Neural cell (in vitro differentiated cells): Measurements from ENCODE around the gene TMEM176B. TPM values are rescaled to one million over a fixed set of nuclear protein-coding genes. Genes with fewer than 3 reads are reported as not detected.

Source experiments
- H2AFZ ChIP-seq: fragments of 200-600, 300-800 bp; sonication (generic), shearing (Covaris generic); 2 replicates; pipeline ENCODE4 v1.6.0; 2014; ENCODE audit warnings: low read depth, mild to moderate bottlenecking, antibody characterized with exemption, low read length, moderate library complexity
- H3F3A ChIP-seq: fragments of 200-600 bp; shearing (Covaris generic); 2 replicates; pipeline ENCODE4 v1.6.1; 2016; ENCODE audit warnings: mild to moderate bottlenecking, moderate library complexity, mixed read lengths, antibody characterized with exemption, low read length; ENCODE audit not compliant: insufficient read depth, poor library complexity, severe bottlenecking
- H3K27ac ChIP-seq: fragments of 200-600, 300-800 bp; sonication (generic), shearing (Covaris generic); 2 replicates; pipeline ENCODE4 v1.5.1; 2014; ENCODE audit warnings: mild to moderate bottlenecking, low read length, moderate library complexity
- H3K27me3 ChIP-seq: fragments of 300-800, 200-600 bp; sonication (generic), shearing (Covaris generic); 2 replicates; pipeline ENCODE4 v1.6.0; 2014; ENCODE audit warnings: mild to moderate bottlenecking, low read depth, low read length, moderate library complexity; ENCODE audit not compliant: insufficient read depth
- H3K36me3 ChIP-seq: fragments of 300-800, 200-600 bp; sonication (generic), shearing (Covaris generic); 2 replicates; pipeline ENCODE4 v1.5.1; 2014; ENCODE audit warnings: mild to moderate bottlenecking, antibody characterized with exemption, low read length, moderate library complexity; ENCODE audit not compliant: insufficient read depth
- H3K4me2 ChIP-seq: fragments of 300-800, 200-600 bp; sonication (generic), shearing (Covaris generic); 2 replicates; pipeline ENCODE4 v1.6.0; 2014; ENCODE audit warnings: mild to moderate bottlenecking, low read length
- H3K4me3 ChIP-seq: fragments of 300-800, 200-600 bp; sonication (generic), shearing (Covaris generic); 2 replicates; pipeline ENCODE4 v1.5.1; 2014; ENCODE audit warnings: mild to moderate bottlenecking, low read length, moderate library complexity
- H3K79me2 ChIP-seq: fragments of 200-600 bp; shearing (Covaris generic); replicated peaks from 2 replicates; pipeline ENCODE4 v1.6.0; 2014; ENCODE audit warnings: mild to moderate bottlenecking, low read length, moderate library complexity; ENCODE audit not compliant: insufficient read depth
- H3K9ac ChIP-seq: fragments of 300-800, 200-600 bp; sonication (generic), shearing (Covaris generic); 2 replicates; pipeline ENCODE4 v1.6.1; 2016; ENCODE audit warnings: mild to moderate bottlenecking, low read length, mixed read lengths
- H3K9me2 ChIP-seq: fragments of 200-600 bp; shearing (Covaris generic); 2 replicates; pipeline ENCODE4 v1.6.1; 2016; ENCODE audit warnings: mild to moderate bottlenecking, low read length, mixed read lengths; ENCODE audit not compliant: insufficient read depth
- H3K9me3 ChIP-seq: fragments of 200-600, 300-800 bp; sonication (generic), shearing (Covaris generic); 2 replicates; pipeline ENCODE4 v1.6.1; 2016; ENCODE audit warnings: mild to moderate bottlenecking, mixed run types, low read length, moderate library complexity, mixed read lengths
- H4K20me1 ChIP-seq: fragments of 200-600 bp; shearing (Covaris generic); 2 replicates; pipeline ENCODE4 v1.6.1; 2016; ENCODE audit warnings: mild to moderate bottlenecking, mixed run types; ENCODE audit not compliant: insufficient read depth
- EP300 ChIP-seq: fragments of 450-650 bp; conservative IDR thresholded peaks from 2 replicates; pipeline ENCODE4 v1.6.1; 2014; ENCODE audit warnings: antibody characterized with exemption, mild to moderate bottlenecking, moderate library complexity; ENCODE audit not compliant: poor library complexity, severe bottlenecking
- EZH2 ChIP-seq: fragments of 200-600, 300-800 bp; shearing (Covaris generic), sonication (generic); IDR thresholded peaks from 2 replicates; pipeline ENCODE4 v1.6.1; 2014; ENCODE audit warnings: antibody characterized with exemption, low read length, borderline replicate concordance, mild to moderate bottlenecking; ENCODE audit not compliant: insufficient read depth, poor library complexity, severe bottlenecking
- MXI1 ChIP-seq: fragments of 450-650 bp; conservative IDR thresholded peaks from 2 replicates; pipeline ENCODE4 v1.6.1; 2014; ENCODE audit warnings: antibody characterized with exemption, mild to moderate bottlenecking; ENCODE audit not compliant: poor library complexity, severe bottlenecking
- POLR2AphosphoS5 ChIP-seq: IDR thresholded peaks from 2 replicates; pipeline ENCODE4 v1.6.1; 2012
- RAD21 ChIP-seq: fragments of 450-650 bp; conservative IDR thresholded peaks from 2 replicates; pipeline ENCODE4 v1.6.1; 2014; ENCODE audit warnings: antibody characterized with exemption, mild to moderate bottlenecking, moderate library complexity
- SMC3 ChIP-seq: fragments of 450-650 bp; conservative IDR thresholded peaks from 2 replicates; pipeline ENCODE4 v1.6.1; 2014; ENCODE audit warnings: antibody characterized with exemption, mild to moderate bottlenecking, moderate library complexity; ENCODE audit not compliant: poor library complexity
- TAF1 ChIP-seq: IDR thresholded peaks from 2 replicates; pipeline ENCODE4 v1.6.1; 2012; ENCODE audit warnings: low read depth
- polyA plus RNA-seq: library from polyadenylated mRNA; depleted of rRNA; stranded (reverse); fragments of >200 nt; gene quantifications from 2 replicates; pipeline ENCODE4 v1.2.3, GENCODE V29; 2014
- TF ChIP-seq, protein P1 (sequence below): fragments of 450-650 bp; IDR thresholded peaks from 2 replicates; pipeline ENCODE4 v1.5.1; 2014; ENCODE audit warnings: antibody characterized with exemption, mild to moderate bottlenecking, moderate library complexity; ENCODE audit not compliant: poor library complexity, severe bottlenecking
- TF ChIP-seq, protein P2 (sequence below): IDR thresholded peaks from 2 replicates; pipeline ENCODE4 v1.6.1; 2012; ENCODE audit warnings: borderline replicate concordance

Gene TMEM176B
- polyA plus RNA-seq, 1 donor from 2014 or later: 1.9 TPM

GRCh38 chr7:150828384-150828783 is 28.2 kb upstream of the TMEM176B start:
- Histone ChIP-seq H3K9ac (no peak overlapping the region), H4K20me1 (no peaks in the 10 kb centered on the region), H3F3A (no peaks in the 10 kb centered on the region), H3K9me2 (no peaks in the 10 kb centered on the region), H3K27me3 (no peaks in the 10 kb centered on the region), H2AFZ (no peak overlapping the region), H3K9me3 (no peaks in the 10 kb centered on the region), H3K79me2 (no peaks in the 10 kb centered on the region), H3K4me3 (no peak overlapping the region), H3K4me2 (no peak overlapping the region), H3K36me3 (no peaks in the 10 kb centered on the region), H3K27ac (no peak overlapping the region)
- TF ChIP-seq MXI1: no peak

DNA sequence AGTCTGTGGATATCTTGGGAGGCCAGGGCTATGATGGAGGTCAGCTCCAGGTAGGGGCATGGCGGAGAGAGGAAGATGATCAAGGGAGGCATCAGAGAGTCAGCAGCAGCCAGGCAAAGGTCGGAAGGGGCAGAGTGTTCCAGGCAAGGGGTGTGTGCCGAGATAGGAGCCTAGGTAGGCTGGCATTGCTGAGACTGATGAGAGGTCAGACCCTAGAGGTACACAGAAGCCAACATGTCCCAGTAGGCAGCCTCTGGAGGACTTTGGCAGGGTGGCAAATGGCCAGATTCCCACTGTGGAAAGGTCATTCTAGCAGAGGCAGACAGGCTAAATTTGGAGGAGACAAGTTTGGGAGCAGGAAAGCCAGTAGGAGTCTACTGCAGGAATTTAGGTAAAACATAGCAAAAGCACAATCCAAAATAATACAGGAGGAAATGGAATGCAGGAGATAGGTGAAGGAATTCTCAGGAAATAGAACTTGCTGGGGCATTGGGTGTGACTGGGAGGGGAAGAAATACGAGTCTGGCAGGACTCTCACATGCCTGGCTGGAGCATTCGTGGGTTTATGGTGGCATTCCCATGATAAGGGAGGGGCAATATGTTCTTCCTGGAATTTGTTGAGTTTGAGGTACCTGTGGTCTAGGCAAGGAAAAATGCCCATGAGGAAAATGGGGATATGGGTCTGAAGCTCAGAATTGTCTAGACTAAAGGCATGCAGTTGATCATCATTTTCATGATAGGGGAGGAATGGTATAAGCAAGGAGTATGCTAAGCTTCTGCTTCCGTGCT is 26.1 kb upstream of the TMEM176B start:
- no peak overlapping the region for H2AFZ ChIP-seq
- H3K4me2 ChIP-seq: no peak overlapping the region
- H3K79me2 ChIP-seq: no peaks in the 10 kb centered on the region
- TF ChIP-seq TAF1 (no peak), EP300 (no peak), MXI1 (no peak), SMC3 (no peak), POLR2AphosphoS5 (no peak), RAD21 (no peak), EZH2 (no peak)
- TF ChIP-seq, protein P1, sequence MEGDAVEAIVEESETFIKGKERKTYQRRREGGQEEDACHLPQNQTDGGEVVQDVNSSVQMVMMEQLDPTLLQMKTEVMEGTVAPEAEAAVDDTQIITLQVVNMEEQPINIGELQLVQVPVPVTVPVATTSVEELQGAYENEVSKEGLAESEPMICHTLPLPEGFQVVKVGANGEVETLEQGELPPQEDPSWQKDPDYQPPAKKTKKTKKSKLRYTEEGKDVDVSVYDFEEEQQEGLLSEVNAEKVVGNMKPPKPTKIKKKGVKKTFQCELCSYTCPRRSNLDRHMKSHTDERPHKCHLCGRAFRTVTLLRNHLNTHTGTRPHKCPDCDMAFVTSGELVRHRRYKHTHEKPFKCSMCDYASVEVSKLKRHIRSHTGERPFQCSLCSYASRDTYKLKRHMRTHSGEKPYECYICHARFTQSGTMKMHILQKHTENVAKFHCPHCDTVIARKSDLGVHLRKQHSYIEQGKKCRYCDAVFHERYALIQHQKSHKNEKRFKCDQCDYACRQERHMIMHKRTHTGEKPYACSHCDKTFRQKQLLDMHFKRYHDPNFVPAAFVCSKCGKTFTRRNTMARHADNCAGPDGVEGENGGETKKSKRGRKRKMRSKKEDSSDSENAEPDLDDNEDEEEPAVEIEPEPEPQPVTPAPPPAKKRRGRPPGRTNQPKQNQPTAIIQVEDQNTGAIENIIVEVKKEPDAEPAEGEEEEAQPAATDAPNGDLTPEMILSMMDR: no peak
- TF ChIP-seq, protein P2, sequence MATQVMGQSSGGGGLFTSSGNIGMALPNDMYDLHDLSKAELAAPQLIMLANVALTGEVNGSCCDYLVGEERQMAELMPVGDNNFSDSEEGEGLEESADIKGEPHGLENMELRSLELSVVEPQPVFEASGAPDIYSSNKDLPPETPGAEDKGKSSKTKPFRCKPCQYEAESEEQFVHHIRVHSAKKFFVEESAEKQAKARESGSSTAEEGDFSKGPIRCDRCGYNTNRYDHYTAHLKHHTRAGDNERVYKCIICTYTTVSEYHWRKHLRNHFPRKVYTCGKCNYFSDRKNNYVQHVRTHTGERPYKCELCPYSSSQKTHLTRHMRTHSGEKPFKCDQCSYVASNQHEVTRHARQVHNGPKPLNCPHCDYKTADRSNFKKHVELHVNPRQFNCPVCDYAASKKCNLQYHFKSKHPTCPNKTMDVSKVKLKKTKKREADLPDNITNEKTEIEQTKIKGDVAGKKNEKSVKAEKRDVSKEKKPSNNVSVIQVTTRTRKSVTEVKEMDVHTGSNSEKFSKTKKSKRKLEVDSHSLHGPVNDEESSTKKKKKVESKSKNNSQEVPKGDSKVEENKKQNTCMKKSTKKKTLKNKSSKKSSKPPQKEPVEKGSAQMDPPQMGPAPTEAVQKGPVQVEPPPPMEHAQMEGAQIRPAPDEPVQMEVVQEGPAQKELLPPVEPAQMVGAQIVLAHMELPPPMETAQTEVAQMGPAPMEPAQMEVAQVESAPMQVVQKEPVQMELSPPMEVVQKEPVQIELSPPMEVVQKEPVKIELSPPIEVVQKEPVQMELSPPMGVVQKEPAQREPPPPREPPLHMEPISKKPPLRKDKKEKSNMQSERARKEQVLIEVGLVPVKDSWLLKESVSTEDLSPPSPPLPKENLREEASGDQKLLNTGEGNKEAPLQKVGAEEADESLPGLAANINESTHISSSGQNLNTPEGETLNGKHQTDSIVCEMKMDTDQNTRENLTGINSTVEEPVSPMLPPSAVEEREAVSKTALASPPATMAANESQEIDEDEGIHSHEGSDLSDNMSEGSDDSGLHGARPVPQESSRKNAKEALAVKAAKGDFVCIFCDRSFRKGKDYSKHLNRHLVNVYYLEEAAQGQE: no peak
- no peaks in the 10 kb centered on the region for H3K9me3 ChIP-seq
- H3K27ac ChIP-seq: no peak overlapping the region
- no peaks in the 10 kb centered on the region for H3F3A ChIP-seq
- no peaks in the 10 kb centered on the region for H3K36me3 ChIP-seq
- no peaks in the 10 kb centered on the region for H3K9me2 ChIP-seq
- no peaks in the 10 kb centered on the region for H4K20me1 ChIP-seq
- H3K4me3 ChIP-seq: no peak overlapping the region
- no peak overlapping the region for H3K9ac ChIP-seq
- H3K27me3 ChIP-seq: no peaks in the 10 kb centered on the region
